ENCODE measurements around the gene STAB1.

Gene STAB1

DNA sequence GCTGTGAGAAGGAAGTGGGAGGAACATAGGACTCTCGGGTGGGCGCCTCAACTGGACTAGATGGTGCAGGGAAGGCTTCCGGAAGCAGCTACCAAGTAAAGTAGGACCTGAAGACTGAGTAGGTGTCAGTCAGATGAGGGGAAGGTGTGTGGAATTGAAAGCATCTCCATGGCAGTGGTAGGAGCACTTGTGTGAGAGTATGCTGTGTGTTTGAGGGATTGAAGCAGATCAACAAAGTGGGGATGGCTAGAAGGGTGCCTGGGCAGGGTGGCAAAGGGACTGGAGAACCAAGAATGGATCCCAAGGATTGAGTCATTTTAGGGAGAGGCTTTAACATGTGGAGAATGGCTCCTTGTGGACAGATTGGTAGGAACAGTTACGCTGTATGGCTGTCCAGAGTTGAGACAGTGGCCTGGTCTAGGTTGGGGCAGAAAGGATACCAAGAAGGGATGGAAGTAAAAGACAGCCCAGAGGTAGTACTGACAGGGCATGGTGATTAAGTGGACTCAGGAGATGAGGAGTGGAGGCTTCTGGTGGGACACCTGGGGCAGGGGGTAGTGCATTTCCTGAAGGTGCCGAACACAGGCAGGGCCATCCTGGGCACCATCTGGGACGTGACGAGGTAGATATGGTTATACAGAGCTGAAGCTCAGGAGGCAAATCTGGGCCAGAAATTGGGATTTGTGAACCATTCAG, 42.7 kb downstream of the STAB1 start:
- no peak for DNase-seq

DNA sequence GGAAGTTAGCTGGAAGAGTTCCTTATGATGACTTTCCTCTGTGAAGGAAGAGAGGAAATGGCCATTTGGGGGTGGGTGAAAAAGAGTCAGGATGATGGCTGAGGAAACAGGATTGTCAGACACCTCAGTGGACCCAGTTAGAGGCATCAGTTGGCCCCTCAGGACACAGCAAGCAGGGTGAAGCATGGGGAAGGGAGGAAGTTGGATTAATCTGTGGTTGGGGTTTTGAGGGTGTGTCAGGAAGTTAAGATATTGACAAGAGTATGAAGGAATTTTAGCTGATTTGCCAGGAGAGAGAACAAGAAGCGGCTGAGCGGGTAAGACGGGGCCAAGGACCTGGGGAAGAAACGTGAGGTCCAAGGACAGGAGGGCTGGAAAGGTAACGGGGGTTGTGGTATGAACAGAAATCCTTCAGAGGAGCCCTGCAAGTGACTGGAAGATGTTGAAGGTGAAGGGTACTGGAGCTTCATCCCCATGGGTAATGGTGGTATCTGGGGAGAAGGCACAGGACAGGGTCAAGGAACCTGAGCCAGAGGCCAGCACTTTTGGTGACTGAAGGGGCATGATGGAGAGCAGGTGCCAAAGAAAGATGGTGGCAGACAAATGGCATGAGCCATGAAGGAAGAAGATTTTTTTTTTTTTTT, 44.0 kb downstream of the STAB1 start:
- DNase-seq = no peak

DNA sequence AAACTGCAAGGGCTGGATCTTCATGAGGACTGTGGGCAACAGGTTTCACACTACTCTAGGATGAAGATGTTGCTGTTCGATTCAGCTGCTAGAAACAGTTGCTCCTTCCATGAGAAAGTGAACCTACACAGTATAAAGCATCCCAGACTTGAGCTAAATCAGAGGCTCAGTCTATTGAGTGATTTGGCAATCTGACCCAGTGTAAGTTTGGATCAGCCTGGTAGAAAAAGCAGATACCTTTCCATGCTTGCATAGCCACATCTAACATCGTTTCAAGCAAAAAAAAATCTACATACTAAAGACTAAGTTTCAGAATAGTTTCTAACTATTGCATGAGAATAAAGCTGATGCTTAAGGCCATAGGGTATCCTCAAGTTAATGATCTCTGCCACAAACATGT, 45.9 kb downstream of the STAB1 start:
- no peak for DNase-seq

DNA sequence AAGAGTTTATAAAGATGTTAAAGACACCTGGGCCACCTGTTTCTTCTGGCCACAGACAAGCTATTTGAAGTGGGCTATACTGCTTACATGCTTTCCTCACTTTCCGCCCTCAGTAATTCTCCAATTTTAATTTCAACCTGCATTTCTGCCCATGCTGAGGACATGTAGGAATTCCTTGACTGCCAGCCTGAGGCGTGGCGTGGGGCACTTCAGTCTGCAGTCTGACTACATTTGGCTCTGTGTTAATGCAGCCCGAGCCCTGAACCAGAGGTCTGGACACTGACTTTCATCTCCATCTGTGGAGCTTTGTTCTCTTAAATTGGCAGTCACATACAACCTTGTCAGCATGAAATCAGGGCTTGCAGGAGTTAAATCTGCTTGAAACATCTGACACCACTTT, 49.8 kb downstream of the STAB1 start:
- no peak for DNase-seq

DNA sequence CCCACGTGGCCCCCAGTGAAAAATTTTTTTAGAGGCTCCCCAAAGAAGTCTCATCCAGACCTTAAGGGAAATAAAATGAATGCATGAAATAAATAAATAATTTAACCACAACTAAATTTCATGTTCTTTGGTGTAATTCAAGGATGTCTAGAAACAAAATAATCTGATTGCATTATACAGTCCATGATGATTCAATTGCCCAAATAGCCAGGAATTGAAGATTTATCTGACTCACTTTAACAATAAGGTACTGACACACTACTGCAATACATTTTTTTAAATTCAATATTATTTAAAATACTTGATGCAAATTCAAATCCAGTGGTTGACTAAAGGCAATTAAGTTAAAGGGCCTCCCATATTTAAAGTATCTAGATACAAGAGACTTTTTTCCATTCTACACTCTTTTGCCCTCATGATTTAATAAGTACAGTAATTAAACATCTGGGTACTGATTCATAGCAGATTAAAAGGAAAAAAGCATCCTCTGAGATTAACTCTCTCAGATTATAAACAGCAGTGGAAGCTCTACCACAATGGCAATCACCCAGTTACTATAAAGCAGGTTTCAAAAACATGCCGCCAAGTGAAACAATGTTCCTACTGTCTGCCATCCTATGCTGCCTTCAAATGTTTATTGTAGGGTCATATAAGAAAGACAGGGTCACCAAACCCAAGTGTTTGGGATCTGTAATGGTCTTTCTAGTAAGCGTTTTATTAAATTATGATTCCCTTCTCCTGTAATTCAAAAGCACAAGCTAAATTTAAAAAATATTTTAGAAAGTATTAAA, 51.2 kb downstream of the STAB1 start:
- no peak for DNase-seq

DNA sequence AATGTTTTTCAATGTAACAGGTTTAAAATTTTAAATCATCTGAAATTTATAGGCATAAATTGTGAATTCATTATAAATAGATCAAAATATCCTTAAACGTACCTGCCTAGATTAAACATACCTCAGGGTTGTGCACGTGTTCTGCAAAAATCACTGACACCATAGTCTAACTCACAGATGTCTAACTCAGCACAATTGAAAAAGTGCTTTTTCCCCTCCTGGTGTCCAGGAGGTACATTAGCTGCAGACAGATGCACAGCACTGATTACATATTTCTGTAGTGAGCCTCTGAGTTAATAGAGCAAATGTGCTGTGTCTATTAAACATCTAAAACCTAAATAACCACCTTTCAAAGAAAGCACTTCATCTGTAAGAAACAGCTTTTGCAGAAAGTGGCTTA, 52.0 kb downstream of the STAB1 start:
- no peak for DNase-seq

DNA sequence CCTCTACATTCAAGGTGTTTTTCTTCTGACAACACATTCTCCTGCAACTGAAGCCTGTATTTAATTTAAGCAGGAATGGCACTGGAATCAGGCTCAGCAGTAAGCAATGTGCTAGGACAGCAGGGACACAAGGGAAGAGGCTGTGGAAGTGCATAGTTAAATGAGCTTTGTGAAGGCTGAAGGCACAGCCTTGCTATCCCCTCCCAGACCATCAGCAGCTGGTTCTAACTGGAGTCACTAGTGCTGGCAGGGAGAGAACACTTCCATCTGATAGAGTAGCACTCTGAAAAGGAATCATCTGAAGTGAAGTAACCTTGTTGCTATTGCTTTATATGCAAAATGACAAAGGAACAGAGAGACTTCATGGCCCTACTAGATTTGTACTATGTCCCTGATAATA, 56.0 kb downstream of the STAB1 start:
- no peak for DNase-seq

DNA sequence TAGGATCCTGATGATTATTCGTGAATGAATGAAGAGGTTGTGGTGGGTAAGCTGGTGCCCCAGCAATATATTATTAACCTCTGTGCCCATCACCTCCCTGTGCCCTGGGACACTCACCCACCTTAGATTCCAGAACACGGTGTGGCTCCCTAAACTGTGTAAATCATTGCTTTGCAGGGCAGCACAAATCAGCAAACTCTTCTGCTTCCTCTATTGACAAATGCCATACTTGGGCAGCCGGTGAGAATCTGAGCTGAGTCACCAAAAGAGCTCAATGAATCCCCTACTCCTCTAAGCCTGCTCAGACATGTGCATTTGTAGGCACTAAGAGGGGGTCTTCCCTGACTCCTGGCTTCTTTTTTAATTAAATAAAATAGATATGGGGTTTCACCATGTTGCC, 57.0 kb downstream of the STAB1 start:
- no peak for DNase-seq

DNA sequence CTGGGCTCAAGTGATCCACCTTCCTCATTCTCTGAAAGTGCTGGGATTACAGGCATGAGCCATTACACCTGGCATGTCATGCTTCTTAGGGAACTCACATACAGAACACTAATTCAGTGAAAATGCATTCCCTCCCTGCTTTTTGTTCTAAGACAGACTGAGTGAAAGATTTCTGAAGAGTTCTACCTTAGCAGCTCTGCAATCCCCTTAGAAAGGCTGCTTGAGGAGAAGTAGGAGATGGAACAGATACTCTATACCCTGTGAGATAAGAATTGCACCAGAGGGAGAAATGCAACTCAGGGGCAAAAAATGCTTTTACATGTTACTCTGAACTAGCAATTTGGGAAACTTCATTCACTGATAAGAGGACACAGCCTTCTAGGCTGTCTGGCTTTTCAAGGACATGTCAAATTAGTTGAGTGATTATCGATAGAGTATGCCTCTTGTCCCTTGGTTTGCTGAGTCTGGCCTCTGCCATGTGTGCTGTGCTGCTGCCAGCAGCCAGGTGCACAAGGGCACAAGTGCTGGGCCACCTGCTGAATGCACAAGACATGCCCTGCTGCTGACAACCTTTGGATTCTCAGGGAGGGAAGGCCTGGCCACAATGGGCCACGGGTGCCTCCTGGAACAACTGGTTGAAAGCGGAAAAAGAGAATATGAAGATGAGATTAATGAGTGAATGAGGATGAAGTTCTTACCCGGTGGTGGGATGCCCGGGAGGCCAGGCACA, 59.1 kb downstream of the STAB1 start:
- no peak for DNase-seq

DNA sequence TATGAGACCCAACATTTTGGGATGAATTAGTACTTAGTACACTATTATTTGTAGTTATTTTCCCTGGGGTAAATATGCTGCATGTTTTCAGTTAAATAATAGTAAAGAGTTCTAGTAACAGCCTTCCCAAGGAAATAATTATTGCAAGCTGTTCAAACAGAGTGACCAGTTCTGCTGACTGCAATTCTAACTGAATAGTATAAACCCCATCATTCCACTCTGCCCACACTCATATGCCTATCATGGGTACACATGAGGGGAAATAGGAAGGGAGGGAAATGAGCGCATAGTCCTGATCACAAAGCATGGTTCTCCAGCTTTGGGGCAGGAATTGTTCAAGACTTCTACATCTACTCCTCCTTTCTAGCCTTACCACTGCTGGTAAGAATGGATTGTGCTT, 59.9 kb downstream of the STAB1 start:
- DNase-seq = no peak

DNA sequence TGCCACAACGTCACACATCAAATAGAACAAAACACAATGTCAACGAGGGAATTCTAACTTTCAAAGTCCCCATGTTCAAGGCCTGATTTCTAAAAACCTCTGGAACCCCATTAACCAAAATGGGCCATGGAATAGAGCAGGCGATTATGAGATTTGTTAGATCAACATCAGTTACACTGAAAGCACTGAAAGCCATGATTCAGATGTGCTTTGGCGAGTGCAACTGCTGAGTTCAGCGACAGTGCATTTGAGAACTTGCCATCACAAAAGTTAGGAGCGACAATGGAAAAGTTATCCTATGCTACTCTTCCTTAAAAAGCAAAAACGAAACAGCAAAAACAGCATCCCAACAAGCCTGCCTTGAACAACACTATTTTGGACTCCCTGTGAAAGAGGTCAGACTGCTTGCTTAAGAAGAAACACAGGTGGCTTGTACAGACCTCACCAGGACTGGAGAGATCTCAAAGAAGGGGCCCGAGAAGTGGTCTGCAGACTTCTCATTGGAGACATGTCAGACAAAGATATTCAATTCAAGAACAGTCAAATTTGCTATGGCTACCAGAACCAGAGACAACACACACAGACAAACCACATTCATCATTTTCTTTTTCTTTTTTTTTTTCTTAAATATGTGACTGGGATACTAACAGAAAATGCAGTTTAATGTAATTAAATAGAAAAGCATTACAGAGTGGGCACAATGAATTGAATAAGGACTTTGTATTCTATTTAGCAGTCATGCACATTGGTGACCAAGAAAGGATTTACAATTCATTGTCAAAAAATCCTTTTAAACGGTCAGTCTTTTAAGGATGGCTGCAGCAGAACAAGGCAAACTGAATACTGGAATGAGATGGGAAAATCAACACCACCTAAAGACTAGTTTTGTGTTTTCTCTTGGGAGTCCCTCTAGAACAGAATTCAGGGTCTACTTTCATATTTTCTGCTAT, 62.1 kb downstream of the STAB1 start:
- DNase-seq = no peak

DNA sequence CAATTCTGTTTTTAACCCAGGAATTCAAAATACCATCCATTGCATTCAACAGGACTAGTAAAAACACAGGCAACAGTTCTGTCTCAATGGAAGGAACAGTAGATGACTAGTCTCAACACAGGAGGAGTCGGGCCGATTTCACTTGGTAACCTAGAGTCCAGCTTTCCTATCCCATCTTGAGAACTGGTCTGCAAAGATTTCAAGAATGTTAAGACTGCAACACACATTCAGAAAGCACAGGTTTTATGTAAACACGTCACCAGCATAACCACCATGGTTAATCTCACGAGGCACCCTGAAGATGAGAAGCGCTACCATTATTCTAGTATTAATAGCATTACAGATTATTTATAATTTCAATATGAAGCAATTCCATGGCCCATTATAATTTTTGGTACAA, 63.3 kb downstream of the STAB1 start:
- DNase-seq = no peak

DNA sequence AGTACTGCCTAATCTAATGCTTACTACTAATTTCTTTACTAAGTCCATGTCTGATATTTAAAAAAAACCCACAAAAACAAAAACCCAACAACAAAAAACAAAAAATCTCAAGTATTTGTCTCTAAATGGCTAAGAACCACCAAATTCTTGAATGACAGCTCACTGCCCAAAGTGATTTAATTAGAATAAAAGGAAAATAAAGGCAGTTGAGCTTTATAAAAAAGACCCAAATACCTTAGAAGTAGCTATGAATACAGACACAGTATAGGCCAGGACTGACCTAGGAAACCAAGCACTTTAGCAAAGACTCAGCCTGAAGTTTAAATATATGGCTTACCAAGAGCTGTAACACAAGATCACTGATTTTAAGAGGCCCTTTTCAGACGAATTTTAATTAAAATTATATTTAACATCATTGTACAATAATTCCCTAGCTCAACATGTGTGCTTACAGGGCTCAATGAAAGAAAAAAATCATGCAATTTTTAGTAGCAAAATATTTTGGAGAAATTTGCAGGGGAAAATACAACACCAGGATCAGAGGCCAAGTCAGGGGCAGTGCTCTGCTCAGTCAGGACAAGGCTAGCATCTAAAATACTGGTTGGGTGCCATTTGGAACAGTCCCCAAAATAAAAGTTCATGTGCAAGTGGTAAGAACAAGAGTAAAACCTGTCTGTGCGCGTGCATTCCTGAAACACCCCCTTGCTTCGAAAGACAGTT, 66.0 kb downstream of the STAB1 start:
- DNase-seq = peak; percentile 83

DNA sequence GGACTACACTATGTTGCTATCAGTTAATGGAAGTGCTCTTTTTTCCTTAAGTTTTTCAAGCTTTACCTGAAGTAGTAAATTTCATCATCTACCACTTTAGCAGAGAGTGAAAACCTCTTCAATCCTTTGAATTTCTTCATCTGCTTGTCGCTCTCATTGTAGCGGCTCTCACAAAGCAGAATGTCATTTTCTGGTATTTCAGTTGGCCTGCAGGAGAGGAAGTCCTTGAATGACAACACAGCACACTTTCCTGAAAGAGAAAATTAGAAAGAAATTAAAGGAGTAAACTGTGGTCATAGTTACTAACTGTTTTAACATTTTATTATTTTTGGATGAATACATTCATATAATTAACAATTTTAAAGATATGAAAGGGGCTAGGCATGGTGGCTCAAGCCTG, 68.8 kb downstream of the STAB1 start:
- DNase-seq = no peak

DNA sequence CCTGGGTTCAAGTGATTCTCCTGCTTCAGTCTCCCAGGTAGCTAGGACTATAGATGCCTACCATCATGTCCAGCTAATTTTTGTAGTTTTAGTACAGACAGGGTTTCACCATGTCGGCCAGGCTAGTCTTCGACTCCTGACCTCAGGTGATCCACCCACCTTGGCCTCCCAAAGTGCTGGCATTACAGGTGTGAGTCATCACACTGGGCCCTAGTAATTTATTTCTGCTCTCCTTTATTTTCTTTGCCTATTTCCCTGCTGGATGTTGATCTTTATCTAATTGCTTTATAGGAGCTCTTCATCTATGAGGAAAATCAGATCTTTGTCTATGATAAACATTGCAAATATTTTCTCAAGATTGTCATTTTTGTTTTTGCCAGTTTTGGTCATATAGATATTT, 72.9 kb downstream of the STAB1 start:
- DNase-seq = no peak

DNA sequence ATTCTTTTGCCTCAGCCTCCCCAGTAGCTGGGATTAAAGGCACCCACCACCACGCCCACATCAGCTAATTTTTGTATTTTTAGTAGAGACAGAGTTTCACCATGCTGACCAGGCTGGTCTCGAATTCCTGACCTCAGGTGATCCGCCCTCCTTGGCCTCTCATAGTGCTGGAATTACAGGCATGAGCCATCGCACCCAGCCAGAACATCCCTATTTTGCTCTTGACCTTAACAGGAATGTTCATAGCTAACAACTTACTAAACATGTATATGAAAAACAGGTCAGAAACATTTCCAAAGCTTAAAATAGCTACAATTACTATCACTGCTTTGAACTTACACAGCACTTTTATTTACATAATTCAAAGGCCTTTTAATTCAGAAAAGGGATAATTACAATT, 74.9 kb downstream of the STAB1 start:
- DNase-seq = no peak

DNA sequence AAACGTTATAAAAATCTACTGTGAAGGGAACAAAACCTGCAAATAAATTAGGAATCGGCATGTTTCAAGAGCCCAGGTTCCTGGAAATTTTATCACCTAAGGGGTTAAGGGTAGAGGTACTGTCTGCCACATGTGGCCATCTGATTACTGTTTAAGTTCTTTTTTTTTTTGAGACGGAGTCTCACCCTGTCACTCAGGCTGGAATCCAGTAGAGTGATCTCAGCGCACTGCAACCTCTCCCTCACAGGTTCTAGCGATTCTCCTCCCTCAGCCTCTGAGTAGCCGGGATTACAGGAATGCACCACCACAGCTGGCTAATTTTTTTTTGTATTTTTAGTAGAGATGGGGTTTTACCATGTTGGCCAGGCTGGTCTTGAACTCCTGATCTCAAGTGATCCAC, 77.1 kb downstream of the STAB1 start:
- DNase-seq = no peak
